ENCODE results near the gene PKD1L1.

DNA sequence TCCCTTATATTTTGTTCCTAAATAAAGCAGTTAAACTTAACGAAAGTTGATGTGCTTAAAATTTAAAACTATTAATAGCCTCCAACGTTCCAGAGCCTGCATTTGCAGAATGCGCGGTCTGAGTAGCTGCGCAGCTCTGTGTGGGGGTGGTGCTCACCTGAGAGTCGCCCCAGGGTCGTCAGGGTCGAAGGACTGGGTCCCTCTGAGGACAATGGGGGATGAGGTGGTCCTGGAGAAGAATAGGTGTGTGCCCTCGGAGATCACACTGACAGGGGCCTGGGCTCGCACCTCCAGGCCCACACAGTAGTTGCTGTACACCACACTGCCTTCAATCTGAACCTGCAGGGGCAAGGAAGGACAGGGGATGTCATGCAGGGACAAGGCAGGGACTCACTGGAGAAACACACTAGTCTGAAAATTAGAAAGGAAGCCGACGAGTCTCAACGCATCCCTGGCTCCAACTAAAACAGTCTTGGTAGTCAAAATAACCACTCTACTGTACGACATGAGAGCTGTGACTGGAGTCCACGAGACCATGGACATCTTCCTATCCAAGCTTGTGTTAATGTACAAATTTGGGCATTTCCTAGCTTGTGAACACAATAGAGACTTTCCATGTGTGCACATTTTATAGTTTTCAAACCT is 54.4 kb downstream of the PKD1L1 start:
- no peak for TF ChIP-seq ZNF274 (IDR thresholded peaks at IDR 0.05; ENCODE audit: low read depth, low read length)
- TF ChIP-seq YY1 (IDR thresholded peaks at IDR 0.05; ENCODE audit: insufficient read depth, insufficient read length): no peak

Measured in NT2/D1 (cell line).